ENCODE results near the gene GLG1.

DNA sequence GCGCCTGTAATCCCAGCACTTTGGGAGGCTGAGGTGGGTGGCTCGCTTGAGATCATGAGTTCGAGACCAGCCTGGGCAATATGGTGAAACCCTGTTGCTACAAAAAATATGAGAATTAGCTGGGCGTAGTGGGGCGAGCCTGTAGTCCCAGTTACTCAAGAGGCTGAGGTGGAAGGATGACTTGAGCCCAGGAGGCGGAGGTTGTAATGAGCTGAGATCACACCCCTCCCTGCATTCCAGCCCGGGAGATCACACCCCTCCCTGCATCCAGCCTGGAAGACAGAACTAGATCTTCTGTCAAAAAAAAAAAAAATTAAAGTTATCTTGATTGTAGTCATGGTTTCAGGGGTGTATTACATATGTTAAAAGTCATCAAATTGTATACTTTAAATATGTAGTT, 26.8 kb upstream of the GLG1 start:
- TF ChIP-seq POLR2AphosphoS5 (IDR thresholded peaks at IDR 0.05) (no peak), POLR2A (IDR thresholded peaks at IDR 0.05) (no peak)
- TF ChIP-seq, protein P1, sequence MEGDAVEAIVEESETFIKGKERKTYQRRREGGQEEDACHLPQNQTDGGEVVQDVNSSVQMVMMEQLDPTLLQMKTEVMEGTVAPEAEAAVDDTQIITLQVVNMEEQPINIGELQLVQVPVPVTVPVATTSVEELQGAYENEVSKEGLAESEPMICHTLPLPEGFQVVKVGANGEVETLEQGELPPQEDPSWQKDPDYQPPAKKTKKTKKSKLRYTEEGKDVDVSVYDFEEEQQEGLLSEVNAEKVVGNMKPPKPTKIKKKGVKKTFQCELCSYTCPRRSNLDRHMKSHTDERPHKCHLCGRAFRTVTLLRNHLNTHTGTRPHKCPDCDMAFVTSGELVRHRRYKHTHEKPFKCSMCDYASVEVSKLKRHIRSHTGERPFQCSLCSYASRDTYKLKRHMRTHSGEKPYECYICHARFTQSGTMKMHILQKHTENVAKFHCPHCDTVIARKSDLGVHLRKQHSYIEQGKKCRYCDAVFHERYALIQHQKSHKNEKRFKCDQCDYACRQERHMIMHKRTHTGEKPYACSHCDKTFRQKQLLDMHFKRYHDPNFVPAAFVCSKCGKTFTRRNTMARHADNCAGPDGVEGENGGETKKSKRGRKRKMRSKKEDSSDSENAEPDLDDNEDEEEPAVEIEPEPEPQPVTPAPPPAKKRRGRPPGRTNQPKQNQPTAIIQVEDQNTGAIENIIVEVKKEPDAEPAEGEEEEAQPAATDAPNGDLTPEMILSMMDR (IDR thresholded peaks at IDR 0.05), result no peak

Data from breast epithelium (tissue), 3 donors.